ENCODE measurements around the gene DCLK2. TPM values are rescaled to one million over a fixed set of nuclear protein-coding genes. Genes with fewer than 3 reads are reported as not detected.

Gene DCLK2
- total and polyA plus RNA-seq, 2 of the 4 experiments (the other 2 are of a cell fraction) = 11.3 to 15.5 TPM

- H3K79me1 ChIP-seq (ENCODE audit: low read depth in 1 of 2, low read length in 2 of 2) = peaks cover 7 to 10% of the 10 kb centered on the region in 2 experiments; a peak in 2 of 4 replicates
- no peak for TF ChIP-seq ELK1 (IDR thresholded peaks at IDR 0.05; ENCODE audit: borderline replicate concordance, low read depth, low read length)
- TF ChIP-seq RFX5 (IDR thresholded peaks at IDR 0.05; ENCODE audit: low read depth, low read length) = no peak
- TF ChIP-seq MXI1 (IDR thresholded peaks at IDR 0.05; ENCODE audit: borderline replicate concordance, low read depth, low read length) = no peak
- no peak for TF ChIP-seq BHLHE40 (IDR thresholded peaks at IDR 0.05; ENCODE audit: low read depth, low read length)
- TF ChIP-seq RCOR1 (IDR thresholded peaks at IDR 0.05; ENCODE audit: insufficient replicate concordance, low read length) = no peak
- no peak for TF ChIP-seq MAFK (IDR thresholded peaks at IDR 0.05; ENCODE audit: low read depth, low read length)
- TF ChIP-seq MAZ (IDR thresholded peaks at IDR 0.05; ENCODE audit: borderline replicate concordance, low read depth, low read length) = no peak
- TF ChIP-seq FOS (IDR thresholded peaks at IDR 0.05; ENCODE audit: low read depth, low read length) = no peak
- TF ChIP-seq RAD21 (IDR thresholded peaks at IDR 0.05; ENCODE audit: low read length) = no peak
- no peak for TF ChIP-seq CTCF (conservative IDR thresholded peaks at IDR 0.05; ENCODE audit: low read depth, low read length)
- TF ChIP-seq CHD1 (IDR thresholded peaks at IDR 0.05; ENCODE audit: low read depth, low read length) = no peak
- no peak for TF ChIP-seq NFE2L2 (IDR thresholded peaks at IDR 0.05; ENCODE audit: low read depth, low read length)
- TF ChIP-seq USF2 (IDR thresholded peaks at IDR 0.05; ENCODE audit: low read depth, low read length) = no peak
- no peak for TF ChIP-seq CEBPB (IDR thresholded peaks at IDR 0.05; ENCODE audit: low read depth, low read length)
- TF ChIP-seq POLR2A (IDR thresholded peaks at IDR 0.05; ENCODE audit: low read depth, low read length) = no peak
- TF ChIP-seq SMC3 (IDR thresholded peaks at IDR 0.05; ENCODE audit: low read depth, low read length) = no peak
- H3K56ac ChIP-seq (ENCODE audit: extremely low read depth, insufficient read depth, low read length) = no peak overlapping the region
- no CpG with 5 or more reads among the region's 1 CpG for WGBS, 2 experiments (ENCODE audit: extremely low coverage in 2 of 2, insufficient read length in 1 of 2)
- intact Hi-C loops (cut with micrococcal nuclease) = no loop called here
- no peak overlapping the region for H2AK9ac ChIP-seq (replicated peaks; ENCODE audit: low read depth, low read length, poor library complexity)
- ChIA-PET POLR2A (ENCODE audit: unreplicated experiment) (no interaction called here), CTCF (no interaction called here)
- no peak overlapping the region for H3K18ac ChIP-seq (ENCODE audit: low read depth, low read length)
- H4K91ac ChIP-seq (ENCODE audit: insufficient read depth, low read depth, low read length) = no peak overlapping the region
- no peak overlapping the region for H3K9ac ChIP-seq (ENCODE audit: low read depth, low read length)
- H2AK5ac ChIP-seq (ENCODE audit: low read depth, low read length) = no peak overlapping the region
- H3K14ac ChIP-seq (replicated peaks; ENCODE audit: low read depth, low read length) = no peak overlapping the region
- in situ Hi-C loops (cut with MboI; ENCODE audit: low sequenced_read_pairs) = no loop called here
- no peak overlapping the region for H2BK120ac ChIP-seq (ENCODE audit: low read depth, low read length)
- H2BK20ac ChIP-seq (ENCODE audit: low read depth, low read length) = no peak overlapping the region
- no peak overlapping the region for H3K23ac ChIP-seq (ENCODE audit: low read depth, low read length)
- H2BK5ac ChIP-seq (ENCODE audit: low read depth, low read length, poor library complexity, severe bottlenecking) = no peak overlapping the region
- H3K4me2 ChIP-seq (ENCODE audit: low read depth, low read length) = no peak overlapping the region
- H3K9me3 ChIP-seq (ENCODE audit: control insufficient read depth, insufficient read depth, low read length) = no peaks in the 10 kb centered on the region
- ATAC-seq (ENCODE audit: low read depth) = no peak
- H3K36me3 ChIP-seq (ENCODE audit: control insufficient read depth, insufficient read depth, low read length) = no peaks in the 10 kb centered on the region
- H3K27ac ChIP-seq (ENCODE audit: insufficient read depth, low read length) = no peak overlapping the region
- no peak overlapping the region for H4K8ac ChIP-seq (ENCODE audit: low read depth in 2 of 2, low read length in 2 of 2)
- H3K27me3 ChIP-seq (ENCODE audit: control insufficient read depth, insufficient read depth, low read length) = no peaks in the 10 kb centered on the region
- dilution Hi-C loops (cut with HindIII; ENCODE audit: low sequenced_read_pairs, unreplicated experiment) = no loop called here
- H4K5ac ChIP-seq (ENCODE audit: low read depth, low read length) = no peak overlapping the region
- no peak overlapping the region for H2BK15ac ChIP-seq (ENCODE audit: low read depth, low read length)
- H4K20me1 ChIP-seq (ENCODE audit: insufficient read depth, low read length) = no peaks in the 10 kb centered on the region
- no peaks in the 10 kb centered on the region for H3K9me1 ChIP-seq (ENCODE audit: insufficient read depth, low read length)
- H2AFZ ChIP-seq (replicated peaks; ENCODE audit: low read length, poor library complexity) = no peak overlapping the region
- BruUV-seq (replicated peaks) = no TSS peak
- DNase-seq = no peak
- no peak overlapping the region for H3K4ac ChIP-seq (ENCODE audit: low read depth, low read length)
- 0 out of 2 replicates have a peak, but pooled peaks cover 2% of the 10 kb centered on the region for H3K4me1 ChIP-seq (ENCODE audit: control insufficient read depth, insufficient read depth, low read length)
- no peak overlapping the region for H3K4me3 ChIP-seq (ENCODE audit: insufficient read depth, low read depth, low read length)
These were observed 30.4 kb downstream of the DCLK2 start for GRCh38 chr4:150108691-150109090.

Data from IMR-90 (cell line).